OCI-LY1 (cell line): ENCODE results near the gene SERPINE3.

Source experiments
- H2AFZ ChIP-seq: fragments of 200-600 bp; sonication (generic), shearing (Covaris generic); 2 replicates; pipeline ENCODE4 v1.6.0; 2014; ENCODE audit warnings: antibody characterized with exemption, mild to moderate bottlenecking, low read length
- H3F3A ChIP-seq: fragments of 200-600 bp; sonication (generic), shearing (Covaris generic); 2 replicates; pipeline ENCODE4 v1.6.0; 2014; ENCODE audit warnings: mild to moderate bottlenecking, antibody characterized with exemption, low read length, moderate library complexity; ENCODE audit not compliant: insufficient read depth
- H3K27ac ChIP-seq: fragments of 200-600 bp; sonication (generic); 2 replicates; pipeline ENCODE4 v1.5.1; 2014; ENCODE audit warnings: low read length, mixed run types, mild to moderate bottlenecking, low read depth; ENCODE audit not compliant: poor library complexity, severe bottlenecking
- H3K27me3 ChIP-seq: fragments of 200-600 bp; sonication (generic); 2 replicates; pipeline ENCODE4 v1.6.0; 2014; ENCODE audit warnings: antibody characterized with exemption, mild to moderate bottlenecking, low read length, moderate library complexity; ENCODE audit not compliant: insufficient read depth
- H3K36me3 ChIP-seq: fragments of 200-600 bp; sonication (generic); 2 replicates; pipeline ENCODE4 v1.6.1; 2014; ENCODE audit warnings: mild to moderate bottlenecking, antibody characterized with exemption, low read length, moderate library complexity, mixed read lengths; ENCODE audit not compliant: insufficient read depth
- H3K4me1 ChIP-seq: fragments of 200-600 bp; sonication (generic); 2 replicates; pipeline ENCODE4 v1.5.1; 2014; ENCODE audit warnings: mild to moderate bottlenecking, low read length, moderate library complexity; ENCODE audit not compliant: insufficient read depth, severe bottlenecking
- H3K4me2 ChIP-seq: fragments of 200-600 bp; sonication (generic), shearing (Covaris generic); 2 replicates; pipeline ENCODE4 v1.6.1; 2014; ENCODE audit warnings: low read length
- H3K4me3 ChIP-seq: fragments of 200-600 bp; sonication (generic); 2 replicates; pipeline ENCODE4 v1.5.1; 2014; ENCODE audit warnings: low read length, low read depth, mild to moderate bottlenecking, mixed read lengths; ENCODE audit not compliant: poor library complexity, severe bottlenecking
- H3K79me2 ChIP-seq: fragments of 200-600 bp; shearing (Covaris generic); 2 replicates; pipeline ENCODE4 v1.6.1; 2016; ENCODE audit warnings: mixed run types, low read length, mixed read lengths; ENCODE audit not compliant: insufficient read depth
- H3K9ac ChIP-seq: fragments of 200-600 bp; sonication (generic), shearing (Covaris generic); 2 replicates; pipeline ENCODE4 v1.6.1; 2014; ENCODE audit warnings: mild to moderate bottlenecking, low read length, mixed read lengths
- H3K9me2 ChIP-seq: fragments of 200-600 bp; sonication (generic), shearing (Covaris generic); 2 replicates; pipeline ENCODE4 v1.6.1; 2014; ENCODE audit warnings: low read depth, mild to moderate bottlenecking, low read length, mixed read lengths
- H3K9me3 ChIP-seq: fragments of 200-600 bp; shearing (Covaris generic); 2 replicates; pipeline ENCODE4 v1.6.1; 2014; ENCODE audit warnings: low read length, mixed read lengths
- H4K20me1 ChIP-seq: fragments of 200-600 bp; sonication (generic), shearing (Covaris generic); 2 replicates; pipeline ENCODE4 v1.6.0; 2016; ENCODE audit warnings: mild to moderate bottlenecking, low read length; ENCODE audit not compliant: insufficient read depth
- CTCF ChIP-seq: fragments of 200-600 bp; sonication (generic), shearing (Covaris generic); IDR thresholded peaks from 2 replicates; pipeline ENCODE4 v1.5.1; 2017; ENCODE audit warnings: mild to moderate bottlenecking, antibody characterized with exemption, low read length, moderate library complexity, mixed read lengths
- EZH2 ChIP-seq: fragments of 200-600 bp; sonication (generic), shearing (Covaris generic); IDR thresholded peaks from 2 replicates; pipeline ENCODE4 v1.8.0; 2017; ENCODE audit warnings: borderline replicate concordance, mixed run types, mild to moderate bottlenecking, antibody characterized with exemption, low read length, moderate library complexity, mixed read lengths

Gene SERPINE3

GRCh38 chr13:51317262-51317661, 22.2 kb upstream of the SERPINE3 start:
- Histone ChIP-seq H3K9me2 (no peaks in the 10 kb centered on the region), H3K4me2 (no peak overlapping the region), H4K20me1 (no peaks in the 10 kb centered on the region), H3K27me3 (no peaks in the 10 kb centered on the region), H3K36me3 (no peaks in the 10 kb centered on the region), H3K9ac (no peak overlapping the region), H3K4me1 (no peaks in the 10 kb centered on the region), H2AFZ (no peak overlapping the region), H3K79me2 (no peaks in the 10 kb centered on the region), H3F3A (no peaks in the 10 kb centered on the region), H3K27ac (no peak overlapping the region), H3K9me3 (no peaks in the 10 kb centered on the region), H3K4me3 (no peak overlapping the region)
- no peak for TF ChIP-seq EZH2
- TF ChIP-seq CTCF = no peak

- Histone ChIP-seq H3K4me1 (no peaks in the 10 kb centered on the region), H3K36me3 (no peaks in the 10 kb centered on the region), H4K20me1 (no peaks in the 10 kb centered on the region), H3K27ac (no peak overlapping the region), H3K9me3 (no peaks in the 10 kb centered on the region), H3K9ac (no peak overlapping the region), H3K4me2 (no peak overlapping the region), H3K4me3 (no peak overlapping the region), H3F3A (no peaks in the 10 kb centered on the region), H3K27me3 (no peaks in the 10 kb centered on the region), H3K9me2 (no peaks in the 10 kb centered on the region), H2AFZ (no peak overlapping the region), H3K79me2 (no peaks in the 10 kb centered on the region)
- TF ChIP-seq CTCF = no peak
- TF ChIP-seq EZH2 = no peak
These were observed 21.5 kb upstream of the SERPINE3 start for GRCh38 chr13:51318015-51318414.

- H2AFZ ChIP-seq = no peak overlapping the region
- H3K4me3 ChIP-seq = no peak overlapping the region
- H3K36me3 ChIP-seq = no peaks in the 10 kb centered on the region
- no peaks in the 10 kb centered on the region for H3K27me3 ChIP-seq
- no peaks in the 10 kb centered on the region for H3K9me2 ChIP-seq
- H3K4me2 ChIP-seq = no peak overlapping the region
- H3K27ac ChIP-seq = no peak overlapping the region
- no peaks in the 10 kb centered on the region for H3K79me2 ChIP-seq
- TF ChIP-seq EZH2 = no peak
- TF ChIP-seq CTCF = no peak
- H3F3A ChIP-seq = no peaks in the 10 kb centered on the region
- no peak overlapping the region for H3K9ac ChIP-seq
- no peaks in the 10 kb centered on the region for H3K4me1 ChIP-seq
- no peaks in the 10 kb centered on the region for H3K9me3 ChIP-seq
- H4K20me1 ChIP-seq = no peaks in the 10 kb centered on the region
These were observed 20.6 kb upstream of the SERPINE3 start for GRCh38 chr13:51318876-51319275.
